Mesenchymal stem cell (in vitro differentiated cells and primary cell): Measurements from ENCODE around the gene ZNF483.

ENCODE experiments used
- DNase-seq: peaks from one replicate; pipeline ENCODE4 v3.0.0-alpha.2; 2013
- H2AFZ ChIP-seq: one replicate; pipeline ENCODE4 v1.6.1; 2013; ENCODE audit warnings: low read depth, mild to moderate bottlenecking, control low read depth, inconsistent platforms, low read length, moderate library complexity
- H2AK5ac ChIP-seq: 2 replicates; pipeline ENCODE4 v1.6.1; 2013; ENCODE audit warnings: low read length, moderate library complexity, mild to moderate bottlenecking, inconsistent platforms; ENCODE audit not compliant: severe bottlenecking
- H2BK120ac ChIP-seq: one replicate; pipeline ENCODE4 v1.6.1; 2013; ENCODE audit warnings: low read depth, mild to moderate bottlenecking, inconsistent platforms, low read length, moderate library complexity
- H2BK12ac ChIP-seq, 2 experiments: one replicate each; pipeline ENCODE4 v1.6.1; 2013; ENCODE audit warnings: inconsistent platforms in 2 of 2, low read length in 2 of 2, mild to moderate bottlenecking in 2 of 2, moderate library complexity in 2 of 2, control low read depth in 1 of 2
- H2BK15ac ChIP-seq: one replicate; pipeline ENCODE4 v1.6.1; 2013; ENCODE audit warnings: mild to moderate bottlenecking, low read depth, inconsistent platforms; ENCODE audit not compliant: poor library complexity, severe bottlenecking
- H2BK5ac ChIP-seq: 2 replicates; pipeline ENCODE4 v1.6.1; 2013; ENCODE audit warnings: low read depth, mild to moderate bottlenecking, low read length, control low read depth, inconsistent platforms; ENCODE audit not compliant: poor library complexity, severe bottlenecking
- H3K14ac ChIP-seq, 2 experiments: one replicate each; pipeline ENCODE4 v1.6.1; 2013; ENCODE audit warnings: inconsistent platforms in 2 of 2, low read length in 2 of 2, control low read depth in 1 of 2, mild to moderate bottlenecking in 1 of 2, moderate library complexity in 1 of 2
- H3K18ac ChIP-seq, 2 experiments: one replicate each; pipeline ENCODE4 v1.6.1; 2013; ENCODE audit warnings: inconsistent platforms in 2 of 2, low read length in 2 of 2, control low read depth in 1 of 2, low read depth in 1 of 2, mild to moderate bottlenecking in 1 of 2
- H3K23ac ChIP-seq, 2 experiments: one replicate each; pipeline ENCODE4 v1.6.1; 2013; ENCODE audit warnings: inconsistent platforms in 2 of 2, low read length in 2 of 2, mild to moderate bottlenecking in 2 of 2, moderate library complexity in 2 of 2, control low read depth in 1 of 2
- H3K27ac ChIP-seq: 2 replicates; pipeline ENCODE4 v1.5.1; 2013; ENCODE audit warnings: mild to moderate bottlenecking, moderate library complexity, low read length, control low read depth, inconsistent platforms; ENCODE audit not compliant: poor library complexity, severe bottlenecking
- H3K27me3 ChIP-seq, 2 experiments: 2 replicates each; pipeline versions ENCODE4 v1.6.1 to v1.7.0; 2013; ENCODE audit warnings: low read length in 2 of 2, mild to moderate bottlenecking in 2 of 2, moderate library complexity in 2 of 2, control low read depth in 1 of 2, inconsistent platforms in 1 of 2; ENCODE audit not compliant: control insufficient read depth in 1 of 2, insufficient read depth in 1 of 2
- H3K36me3 ChIP-seq, 2 experiments: 2 replicates each; pipeline versions ENCODE4 v1.6.1 to v1.7.0; 2013; ENCODE audit warnings: low read length in 2 of 2, control low read depth in 1 of 2, inconsistent platforms in 1 of 2, low read depth in 1 of 2, mild to moderate bottlenecking in 1 of 2; ENCODE audit not compliant: insufficient read depth in 2 of 2, control insufficient read depth in 1 of 2
- H3K4ac ChIP-seq, 2 experiments: one replicate each; pipeline ENCODE4 v1.6.1; 2013; ENCODE audit warnings: inconsistent platforms in 2 of 2, low read length in 2 of 2, mild to moderate bottlenecking in 2 of 2, moderate library complexity in 2 of 2, control low read depth in 1 of 2, low read depth in 1 of 2
- H3K4me1 ChIP-seq: 2 replicates; pipeline ENCODE4 v1.6.1; 2013; ENCODE audit warnings: low read depth, low read length, control low read depth; ENCODE audit not compliant: control insufficient read depth, insufficient read depth
- H3K4me2 ChIP-seq: 2 replicates; pipeline ENCODE4 v1.6.1; 2013; ENCODE audit warnings: low read length, mild to moderate bottlenecking, inconsistent platforms; ENCODE audit not compliant: poor library complexity, severe bottlenecking
- H3K4me3 ChIP-seq, 2 experiments: 2 replicates each; pipeline versions ENCODE4 v1.5.1 to v1.7.0; 2013; ENCODE audit warnings: low read length in 2 of 2, mild to moderate bottlenecking in 2 of 2, control low read depth in 1 of 2, low read depth in 1 of 2; ENCODE audit not compliant: insufficient read depth in 1 of 2
- H3K79me1 ChIP-seq: replicated peaks from 2 replicates; pipeline ENCODE4 v1.6.1; 2013; ENCODE audit warnings: mild to moderate bottlenecking, control low read depth, low read length, inconsistent platforms; ENCODE audit not compliant: poor library complexity, severe bottlenecking
- H3K9ac ChIP-seq: 2 replicates; pipeline ENCODE4 v1.7.0; 2013; ENCODE audit warnings: mild to moderate bottlenecking, low read length, moderate library complexity
- H3K9me3 ChIP-seq: 2 replicates; pipeline ENCODE4 v1.7.0; 2013; ENCODE audit warnings: mild to moderate bottlenecking, low read length; ENCODE audit not compliant: control insufficient read depth
- H4K8ac ChIP-seq: one replicate; pipeline ENCODE4 v1.6.1; 2013; ENCODE audit warnings: inconsistent platforms, mild to moderate bottlenecking, low read length, moderate library complexity
- H4K91ac ChIP-seq: one replicate; pipeline ENCODE4 v1.6.1; 2013; ENCODE audit warnings: mild to moderate bottlenecking, low read length, inconsistent platforms
- WGBS: methylation state at CpG from one replicate; pipeline ENCODE4 v1.1.7; 2013; ENCODE audit warnings: mixed read lengths; 5-methylcytosine and 5-hydroxymethylcytosine counted together

Gene ZNF483

GRCh38 chr9:111482694-111483438 lies 42.1 kb upstream of the ZNF483 start:
- Histone ChIP-seq H4K8ac (peak overlapping the region; percentile 96), H4K91ac (peak overlapping the region; percentile 98), H3K9me3 (no peaks in the 10 kb centered on the region), H2BK5ac (peak overlapping the region; percentile 89), H2BK15ac (peak overlapping the region; percentile 52), H3K36me3 (no peaks in the 10 kb centered on the region), H3K4me3 (peak overlapping the region; percentile 95 to 98), H3K9ac (peak overlapping the region; percentile 97), H3K18ac (peak overlapping the region; percentile 96 to 98), H2AFZ (peak overlapping the region; percentile 72), H3K14ac (peak overlapping the region; percentile 94 to 97), H3K23ac (peak overlapping the region in 1 of 2 experiments; percentile 98), H3K27me3 (no peaks in the 10 kb centered on the region), H2BK120ac (peak overlapping the region; percentile 79), H3K79me1 (no peaks in the 10 kb centered on the region), H3K4me1 (no peaks in the 10 kb centered on the region), H2BK12ac (peak overlapping the region in 1 of 2 experiments; percentile 21), H3K4ac (peak overlapping the region; percentile 91 to 99), H3K27ac (peak overlapping the region; percentile 85), H3K4me2 (peak overlapping the region; percentile 77), H2AK5ac (no peak overlapping the region)
- WGBS, result under 1% methylated on average over 66 of the region's 76 CpGs
- peak; percentile 73 for DNase-seq

DNA sequence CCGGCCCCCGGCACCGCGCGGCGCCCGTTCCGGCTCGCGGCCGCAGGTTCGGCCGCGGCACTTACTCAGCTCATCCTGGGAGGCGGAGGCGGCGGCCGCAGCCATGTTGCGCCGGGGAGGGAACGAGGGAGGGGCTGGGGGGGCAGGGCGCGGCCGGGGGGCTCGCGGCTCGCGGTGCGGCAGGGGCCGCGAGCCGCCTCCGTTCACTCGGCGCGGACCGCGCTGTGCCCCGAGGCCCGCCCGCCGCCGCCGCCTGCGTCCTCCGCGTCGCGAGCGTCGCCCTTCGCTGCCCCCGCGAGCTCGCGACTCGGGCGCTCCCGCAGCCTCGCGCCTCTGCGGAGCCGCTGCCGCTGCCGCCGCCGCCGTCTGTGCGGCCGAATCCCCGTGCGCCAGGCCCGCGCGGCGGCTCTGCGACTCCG lies 41.5 kb upstream of the ZNF483 start:
- Histone ChIP-seq H3K4me3 (peak overlapping the region; percentile 95 to 98), H2BK12ac (no peak overlapping the region), H3K79me1 (no peaks in the 10 kb centered on the region), H2AK5ac (no peak overlapping the region), H3K27ac (no peak overlapping the region), H4K8ac (peak overlapping the region; percentile 84), H4K91ac (peak overlapping the region; percentile 98), H3K18ac (peak overlapping the region; percentile 96 to 98), H2BK15ac (peak overlapping the region; percentile 99), H3K4me1 (no peaks in the 10 kb centered on the region), H3K9ac (peak overlapping the region; percentile 97), H3K4ac (peak overlapping the region; percentile 91 to 99), H3K36me3 (no peaks in the 10 kb centered on the region), H3K23ac (no peak overlapping the region), H3K14ac (peak overlapping the region; percentile 74 to 91), H3K27me3 (no peaks in the 10 kb centered on the region), H3K4me2 (peak overlapping the region; percentile 77), H2BK120ac (peak overlapping the region; percentile 95), H2AFZ (peak overlapping the region; percentile 85), H3K9me3 (no peaks in the 10 kb centered on the region), H2BK5ac (peak overlapping the region; percentile 89)
- WGBS, result 0% methylated on average over 26 of the region's 78 CpGs
- DNase-seq, result no peak

DNA sequence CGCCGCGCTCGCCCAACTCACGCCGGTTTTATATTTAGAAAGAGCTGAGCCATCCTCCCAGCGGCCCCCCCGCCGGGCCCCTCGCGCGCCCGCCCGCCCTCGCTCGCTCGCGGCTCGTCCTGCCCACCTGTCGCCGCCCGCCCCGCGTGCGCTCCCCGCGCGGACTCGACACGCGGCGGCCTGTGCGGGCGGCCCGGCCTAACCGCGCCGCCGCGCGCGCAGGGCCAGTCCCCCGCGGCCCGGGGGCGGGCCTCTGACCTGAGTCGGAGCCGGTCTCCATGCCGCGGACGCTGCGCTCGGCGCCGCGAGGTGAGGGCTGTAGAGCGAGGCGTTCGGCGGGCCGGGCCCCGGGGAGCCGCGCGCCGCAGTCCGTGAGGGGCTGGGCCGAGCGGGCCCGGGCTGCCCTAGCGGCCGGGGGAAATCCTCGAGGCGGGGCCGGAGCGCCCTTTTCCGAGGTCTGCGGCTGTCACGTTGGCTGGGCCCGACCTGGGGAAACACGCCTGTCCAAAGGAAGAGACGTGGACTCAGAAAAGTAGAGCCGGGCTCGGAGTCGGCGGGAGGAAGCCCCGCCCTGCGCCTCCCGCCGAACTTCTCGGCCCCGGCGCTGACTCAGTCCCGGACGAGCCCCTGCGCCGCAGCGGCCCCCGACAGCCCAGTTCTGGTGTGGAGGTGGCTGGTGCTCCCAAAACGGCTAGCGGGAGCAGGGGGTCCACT lies 41.0 kb upstream of the ZNF483 start, which contains the start of gene ECPAS:
TSS of gene ECPAS (minus strand) at position 526 of the 714 bp plus-strand sequence. CDS start 11,465 bp downstream, outside the sequence.
- H3K9me3 ChIP-seq, result no peaks in the 10 kb centered on the region
- H2AK5ac ChIP-seq, result no peak within 1 kb of the TSS
- H3K14ac ChIP-seq, result peak within 1 kb of the TSS; percentile 91 to 97
- no peaks in the 10 kb centered on the region for H3K4me1 ChIP-seq
- peak within 1 kb of the TSS; percentile 85 for H2AFZ ChIP-seq
- H3K27ac ChIP-seq, result peak within 1 kb of the TSS; percentile 80
- H3K9ac ChIP-seq, result peak within 1 kb of the TSS; percentile 97
- H3K18ac ChIP-seq, result peak within 1 kb of the TSS; percentile 96 to 98
- H3K4me3 ChIP-seq, result peak within 1 kb of the TSS; percentile 95 to 98
- DNase-seq, result peak; percentile 91
- H2BK5ac ChIP-seq, result peak within 1 kb of the TSS; percentile 89
- H3K27me3 ChIP-seq, result no peaks in the 10 kb centered on the region
- H2BK120ac ChIP-seq, result peak within 1 kb of the TSS; percentile 95
- H4K8ac ChIP-seq, result peak within 1 kb of the TSS; percentile 84
- no peaks in the 10 kb centered on the region for H3K36me3 ChIP-seq
- peak within 1 kb of the TSS; percentile 91 to 99 for H3K4ac ChIP-seq
- no peak within 1 kb of the TSS for H3K23ac ChIP-seq
- H2BK15ac ChIP-seq, result peak within 1 kb of the TSS; percentile 99
- under 1% methylated on average over 84 of the region's 101 CpGs for WGBS
- H3K79me1 ChIP-seq, result no peaks in the 10 kb centered on the region
- peak within 1 kb of the TSS; percentile 98 for H4K91ac ChIP-seq
- peak within 1 kb of the TSS; percentile 94 for H3K4me2 ChIP-seq
- H2BK12ac ChIP-seq, result peak within 1 kb of the TSS in 1 of 2 experiments; percentile 31

- Histone ChIP-seq H3K27me3 (no peaks in the 10 kb centered on the region), H3K9ac (peak overlapping the region; percentile 97), H2BK5ac (no peak overlapping the region), H3K9me3 (no peaks in the 10 kb centered on the region), H2BK12ac (peak overlapping the region in 1 of 2 experiments; percentile 18), H3K27ac (peak overlapping the region; percentile 80), H2BK15ac (no peak overlapping the region), H2AK5ac (no peak overlapping the region), H3K36me3 (no peaks in the 10 kb centered on the region), H3K4me1 (no peaks in the 10 kb centered on the region), H3K14ac (no peak overlapping the region), H2BK120ac (no peak overlapping the region), H3K4me3 (peak overlapping the region; percentile 90 to 95), H2AFZ (peak overlapping the region; percentile 18), H4K8ac (no peak overlapping the region), H3K23ac (no peak overlapping the region), H3K79me1 (no peaks in the 10 kb centered on the region), H3K18ac (peak overlapping the region in 1 of 2 experiments; percentile 83), H4K91ac (no peak overlapping the region), H3K4ac (peak overlapping the region; percentile 58 to 64), H3K4me2 (peak overlapping the region; percentile 94)
- no peak for DNase-seq
- WGBS, result 0% methylated on average over 4 of the region's 4 CpGs
Observed at GRCh38 chr9:111484572-111484894, 40.4 kb upstream of the ZNF483 start.
